ENCODE data around the gene MYO1B. TPM values are rescaled to one million over a fixed set of nuclear protein-coding genes. Genes with fewer than 3 reads are reported as not detected.

MYO1B gene
- polyA plus RNA-seq, 1 donor (not counting 4 experiments of a cell fraction or from before 2014, with no cell fraction given) = 277 TPM

GRCh38 chr2:191287820-191288219 lies 42.6 kb downstream of the MYO1B start:
- DNase-seq (ENCODE audit: low read depth, low spot score) = no peak
- Histone ChIP-seq H4K20me1 (ENCODE audit: control insufficient read depth, extremely low read depth, insufficient read depth, low read length) (peaks cover 33% of the 10 kb centered on the region), H3K4me1 (ENCODE audit: control insufficient read depth, extremely low read depth, insufficient read depth, low read length) (peaks cover 9% of the 10 kb centered on the region), H3K79me2 (ENCODE audit: control insufficient read depth, insufficient read depth, low read length) (peaks cover 99% of the 10 kb centered on the region), H3K27ac (ENCODE audit: control insufficient read depth, insufficient read depth, low read length) (no peak overlapping the region), H3K9me3 (ENCODE audit: control insufficient read depth, low read depth, low read length) (no peaks in the 10 kb centered on the region), H3K9ac (ENCODE audit: control insufficient read depth, extremely low read depth, insufficient read depth, low read length) (no peak overlapping the region), H3K4me2 (ENCODE audit: control insufficient read depth, extremely low read depth, insufficient read depth, low read depth, low read length) (no peak overlapping the region), H2AFZ (ENCODE audit: control insufficient read depth, low read length) (no peak overlapping the region), H3K4me3 (ENCODE audit: control insufficient read depth in 2 of 3, extremely low read depth in 1 of 3, insufficient read depth in 2 of 3, low read depth in 1 of 3, low read length in 3 of 3) (no peak overlapping the region), H3K9me1 (ENCODE audit: control insufficient read depth, extremely low read depth, insufficient read depth, low read length) (peaks cover 3% of the 10 kb centered on the region), H3K36me3 (ENCODE audit: control insufficient read depth in 2 of 2, extremely low read depth in 1 of 2, insufficient read depth in 2 of 2, low read length in 2 of 2) (peaks cover 14 to 31% of the 10 kb centered on the region in 2 experiments), H3K27me3 (ENCODE audit: control insufficient read depth, extremely low read depth, insufficient read depth, low read length) (no peaks in the 10 kb centered on the region)
- no peak for TF ChIP-seq CTCF (optimal IDR thresholded peaks at IDR 0.05 in 1 of 3, IDR thresholded peaks at IDR 0.05 in 1 of 3, conservative IDR thresholded peaks at IDR 0.05 in 1 of 3; ENCODE audit: extremely low read depth in 1 of 3, insufficient read depth in 2 of 3, low read length in 3 of 3)
- TF ChIP-seq EZH2 (IDR thresholded peaks at IDR 0.05; ENCODE audit: low read length) = no peak
- FAIRE-seq = no peak
- dilution Hi-C loops (cut with MboI; ENCODE audit: extremely low pct_ligation_motif_present, low sequenced_read_pairs) = no loop called here

- Histone ChIP-seq H3K9me1 (ENCODE audit: control insufficient read depth, extremely low read depth, insufficient read depth, low read length) (peaks cover 3% of the 10 kb centered on the region), H3K9me3 (ENCODE audit: control insufficient read depth, low read depth, low read length) (no peaks in the 10 kb centered on the region), H3K27ac (ENCODE audit: control insufficient read depth, insufficient read depth, low read length) (no peak overlapping the region), H3K27me3 (ENCODE audit: control insufficient read depth, extremely low read depth, insufficient read depth, low read length) (no peaks in the 10 kb centered on the region), H3K4me1 (ENCODE audit: control insufficient read depth, extremely low read depth, insufficient read depth, low read length) (peaks cover 9% of the 10 kb centered on the region), H3K4me3 (ENCODE audit: control insufficient read depth in 2 of 3, extremely low read depth in 1 of 3, insufficient read depth in 2 of 3, low read depth in 1 of 3, low read length in 3 of 3) (no peak overlapping the region), H2AFZ (ENCODE audit: control insufficient read depth, low read length) (no peak overlapping the region), H3K4me2 (ENCODE audit: control insufficient read depth, extremely low read depth, insufficient read depth, low read depth, low read length) (no peak overlapping the region), H3K79me2 (ENCODE audit: control insufficient read depth, insufficient read depth, low read length) (peaks cover 99% of the 10 kb centered on the region), H3K9ac (ENCODE audit: control insufficient read depth, extremely low read depth, insufficient read depth, low read length) (no peak overlapping the region), H3K36me3 (ENCODE audit: control insufficient read depth in 2 of 2, extremely low read depth in 1 of 2, insufficient read depth in 2 of 2, low read length in 2 of 2) (peaks cover 9 to 24% of the 10 kb centered on the region in 2 experiments), H4K20me1 (ENCODE audit: control insufficient read depth, extremely low read depth, insufficient read depth, low read length) (peaks cover 31% of the 10 kb centered on the region)
- dilution Hi-C loops (cut with MboI; ENCODE audit: extremely low pct_ligation_motif_present, low sequenced_read_pairs) = no loop called here
- TF ChIP-seq CTCF (optimal IDR thresholded peaks at IDR 0.05 in 1 of 3, IDR thresholded peaks at IDR 0.05 in 1 of 3, conservative IDR thresholded peaks at IDR 0.05 in 1 of 3; ENCODE audit: extremely low read depth in 1 of 3, insufficient read depth in 2 of 3, low read length in 3 of 3) = no peak
- no peak for TF ChIP-seq EZH2 (IDR thresholded peaks at IDR 0.05; ENCODE audit: low read length)
- DNase-seq (ENCODE audit: low read depth, low spot score) (no peak), FAIRE-seq (no peak)
Measured at GRCh38 chr2:191289049-191289448, 43.8 kb downstream of the MYO1B start.
